Esophagus muscularis mucosa (tissue), 4 donors: Measurements from ENCODE around the gene ADCY3. TPM values are rescaled to one million over a fixed set of nuclear protein-coding genes. Genes with fewer than 3 reads are reported as not detected.

Experiments
- DNase-seq: peaks from one replicate; pipeline ENCODE4 v3.0.0-alpha.2; 2017; ENCODE audit errors: extremely low spot score
- H3K27ac ChIP-seq, 4 donors: fragments of 200-600 bp; sonication (generic); replicated peaks in 1 of 4; 1 replicate in 3 of 4; 2 replicates in 1 of 4; pipeline ENCODE4 v1.5.1; 2016 to 2019; ENCODE audit warnings: mild to moderate bottlenecking in 1 of 4
- H3K27me3 ChIP-seq, 4 donors: fragments of 200-600 bp; sonication (generic); one replicate each; pipeline versions ENCODE4 v1.5.1 to v1.6.0; 2016 to 2019
- H3K36me3 ChIP-seq, 4 donors: fragments of 200-600 bp; sonication (generic); one replicate each; pipeline ENCODE4 v1.5.1; 2016 to 2019
- H3K4me1 ChIP-seq, 4 donors: fragments of 200-600 bp; sonication (generic); one replicate each; pipeline ENCODE4 v1.5.1; 2016 to 2019
- H3K4me3 ChIP-seq, 4 donors: fragments of 200-600 bp; sonication (generic); 1 replicate in 2 of 4; 2 replicates in 2 of 4; pipeline ENCODE4 v1.5.1; 2016 to 2019; ENCODE audit warnings: mild to moderate bottlenecking in 4 of 4, moderate library complexity in 1 of 4
- H3K9me3 ChIP-seq, 4 donors: fragments of 200-600 bp; sonication (generic); 1 replicate in 3 of 4; 2 replicates in 1 of 4; pipeline ENCODE4 v1.5.1; 2016 to 2019
- CTCF ChIP-seq, 3 experiments: fragments of 200-600 bp in 2 of 3; fragments of 450-650 bp in 1 of 3; sonication (generic) in 2 of 3; IDR thresholded peaks; one replicate each; pipeline ENCODE4 v1.5.1; 2017 to 2019; ENCODE audit warnings: antibody characterized with exemption in 3 of 3, mild to moderate bottlenecking in 2 of 3, moderate library complexity in 1 of 3
- EP300 ChIP-seq: sonication (generic); formaldehyde crosslinking; IDR thresholded peaks from one replicate; pipeline ENCODE4 v1.6.1; 2017; ENCODE audit warnings: antibody characterized with exemption
- POLR2A ChIP-seq: fragments of 450-650 bp; IDR thresholded peaks from one replicate; pipeline ENCODE4 v1.6.1; 2017; ENCODE audit warnings: antibody characterized with exemption, moderate library complexity, mild to moderate bottlenecking, low read depth
- POLR2AphosphoS5 ChIP-seq, 2 donors: sonication (generic); formaldehyde crosslinking; IDR thresholded peaks; one replicate each; pipeline ENCODE4 v1.6.1; 2017; ENCODE audit warnings: antibody characterized with exemption in 2 of 2
- WGBS: methylation state at CpG from one replicate; pipeline ENCODE4 v1.1.5; 2018; 5-methylcytosine and 5-hydroxymethylcytosine counted together
- intact Hi-C: fragments of 100-400 bp; cut with DNase I; formaldehyde crosslinking; loops from one replicate; pipeline ENCODE4 v1.15.1; 2023
- total RNA-seq, 4 donors: library from RNA; depleted of rRNA; stranded (reverse); fragments of >200 nt; gene quantifications; one replicate each; pipeline versions ENCODE4 v1.1.0 to v1.2.1, GENCODE V29; 2016

Gene ADCY3
- total RNA-seq, 4 donors from 2014 or later = 21.2 to 70.6 (median 53.8) TPM

- no peak for TF ChIP-seq POLR2AphosphoS5 (IDR thresholded peaks at IDR 0.05)
- no peak for TF ChIP-seq CTCF (IDR thresholded peaks at IDR 0.05)
- TF ChIP-seq POLR2A = no peak
- no peak for TF ChIP-seq EP300
- peaks cover 0 to 8% (median 2%) of the 10 kb centered on the region in 4 donors for H3K9me3 ChIP-seq
- DNase-seq = no peak
- WGBS = 91% methylated on average over 5 of the region's 5 CpGs
- H3K4me1 ChIP-seq = peaks cover 4 to 9% (median 7%) of the 10 kb centered on the region in 4 donors
- no peak overlapping the region for H3K4me3 ChIP-seq
- intact Hi-C loops = no loop called here
- peaks cover 0 to 7% (median 0%) of the 10 kb centered on the region in 4 donors for H3K36me3 ChIP-seq
- H3K27ac ChIP-seq = no peak overlapping the region
- H3K27me3 ChIP-seq = no peaks in the 10 kb centered on the region
Measured at GRCh38 chr2:24889221-24889620, 30.8 kb downstream of the ADCY3 start.

- Histone ChIP-seq H3K9me3 (peaks cover 0 to 6% (median 0%) of the 10 kb centered on the region in 4 donors), H3K27me3 (no peaks in the 10 kb centered on the region), H3K27ac (no peak overlapping the region), H3K4me3 (no peak overlapping the region), H3K4me1 (peaks cover 4 to 19% (median 16%) of the 10 kb centered on the region in 4 donors), H3K36me3 (peaks cover 0 to 7% (median 0%) of the 10 kb centered on the region in 4 donors)
- 94% methylated on average over 4 of the region's 6 CpGs for WGBS
- DNase-seq = no peak
- TF ChIP-seq EP300 = no peak
- no peak for TF ChIP-seq CTCF (IDR thresholded peaks at IDR 0.05)
- no peak for TF ChIP-seq POLR2A
- no peak for TF ChIP-seq POLR2AphosphoS5 (IDR thresholded peaks at IDR 0.05)
- intact Hi-C loops = no loop called here
Measured at GRCh38 chr2:24888177-24888576, 31.9 kb downstream of the ADCY3 start.

- Histone ChIP-seq H3K27ac (peak overlapping the region in 1 of 4 donors; percentile 38), H3K36me3 (peaks cover 0 to 7% (median 0%) of the 10 kb centered on the region in 4 donors), H3K4me1 (peaks cover 4 to 22% (median 16%) of the 10 kb centered on the region in 4 donors), H3K27me3 (no peaks in the 10 kb centered on the region), H3K9me3 (peaks cover 0 to 6% (median 0%) of the 10 kb centered on the region in 4 donors), H3K4me3 (no peak overlapping the region)
- 85% methylated on average over 19 of the region's 20 CpGs for WGBS
- no peak for DNase-seq
- TF ChIP-seq POLR2AphosphoS5 (IDR thresholded peaks at IDR 0.05) (no peak), POLR2A (no peak), EP300 (no peak), CTCF (IDR thresholded peaks at IDR 0.05) (no peak)
- intact Hi-C loops = no loop called here
Measured at GRCh38 chr2:24887307-24887874, 32.6 kb downstream of the ADCY3 start.

- H3K4me1 ChIP-seq = peaks cover 4 to 22% (median 16%) of the 10 kb centered on the region in 4 donors
- TF ChIP-seq POLR2A = no peak
- no peak for TF ChIP-seq EP300
- no peak for TF ChIP-seq POLR2AphosphoS5 (IDR thresholded peaks at IDR 0.05)
- no peak for TF ChIP-seq CTCF (IDR thresholded peaks at IDR 0.05)
- peaks cover 0 to 4% (median 0%) of the 10 kb centered on the region in 4 donors for H3K9me3 ChIP-seq
- DNase-seq = no peak
- no peaks in the 10 kb centered on the region for H3K27me3 ChIP-seq
- 58% methylated on average over 16 of the region's 16 CpGs for WGBS
- H3K27ac ChIP-seq = peak overlapping the region in 1 of 4 donors; percentile 38
- H3K4me3 ChIP-seq = no peak overlapping the region
- peaks cover 0 to 7% (median 0%) of the 10 kb centered on the region in 4 donors for H3K36me3 ChIP-seq
- intact Hi-C loops = no loop called here
Measured at GRCh38 chr2:24886691-24887304, 33.2 kb downstream of the ADCY3 start.
